CD8-positive, alpha-beta memory T cell (primary cell): ENCODE results near the gene RGMA. TPM values are rescaled to one million over a fixed set of nuclear protein-coding genes. Genes with fewer than 3 reads are reported as not detected.

ENCODE experiments used
- polyA plus RNA-seq: library from polyadenylated mRNA; unstranded; fragments of 300-500 nt; fragmentation: Illumina TruSeq; gene quantifications from one replicate; pipeline ENCODE4 v1.2.3, GENCODE V29; 2021
- total RNA-seq, 2 experiments: library from RNA; stranded (reverse); gene quantifications; one replicate each; pipeline ENCODE4 v1.2.3, GENCODE V29; 2021

Gene RGMA
- total and polyA plus RNA-seq, 3 experiments from 2014 or later, result 0.20 TPM; not detected in 1

Other genes starting within 250 kb of the RGMA start
- 100 to 1,000 TPM in 1 of 2 experiments, 10 to 100 TPM in 1; 99.0 to 109 TPM for gene CHD2, start 188.9 kb downstream of the RGMA start, total RNA-seq
- gene CHD2, start 188.9 kb downstream of the RGMA start, polyA plus RNA-seq, result 80.3 TPM